ENCODE results near the gene KLHL29. TPM values are rescaled to one million over a fixed set of nuclear protein-coding genes. Genes with fewer than 3 reads are reported as not detected.

Gene KLHL29
- total RNA-seq, 1 experiment from 2014 or later = 2.6 TPM

DNA sequence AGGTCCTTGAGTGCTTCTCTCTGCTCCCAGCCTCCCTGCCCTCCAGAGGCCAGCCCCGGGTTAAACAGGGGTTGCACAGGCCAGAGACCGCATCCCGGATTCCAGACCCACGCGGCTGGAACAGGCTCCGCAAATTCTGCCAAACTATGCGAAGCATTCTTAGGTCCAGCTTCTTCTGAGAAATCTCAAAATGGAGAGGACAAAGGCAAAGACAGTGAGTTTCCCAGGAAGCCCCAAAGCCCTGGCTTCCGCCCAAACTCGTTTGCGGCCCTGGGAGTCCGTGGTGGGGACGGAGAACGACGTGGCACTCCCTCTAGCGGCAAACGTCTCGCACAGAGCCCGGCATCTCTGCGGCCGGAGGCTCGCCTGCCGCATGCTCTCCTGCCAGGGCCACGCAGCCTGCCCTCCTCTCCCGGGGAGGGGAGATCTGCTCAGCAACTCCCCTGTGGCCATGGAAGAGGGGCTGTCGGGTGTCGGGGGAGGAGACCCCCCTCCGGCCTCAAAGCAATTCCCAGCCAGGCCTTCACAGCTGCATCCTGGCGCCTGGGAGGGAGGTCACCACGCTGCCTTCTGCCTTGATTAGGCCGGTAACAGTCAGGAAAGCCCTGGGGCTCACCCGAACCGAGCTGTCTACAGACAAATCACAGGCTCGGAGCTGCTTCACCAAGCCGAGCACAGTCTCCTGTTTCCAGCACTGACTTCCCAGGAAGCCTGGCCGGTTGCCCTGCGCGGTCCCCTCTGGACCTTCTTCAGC is 33.4 kb upstream of the KLHL29 start:
- Histone ChIP-seq H3K27ac (ENCODE audit: low read length) (no peak overlapping the region), H3K9me2 (replicated peaks; ENCODE audit: low read length) (no peaks in the 10 kb centered on the region), H4K20me1 (ENCODE audit: low read length) (no peaks in the 10 kb centered on the region), H3K4me1 (ENCODE audit: insufficient read depth, low read length) (no peaks in the 10 kb centered on the region), H3K36me3 (ENCODE audit: low read depth, low read length) (no peaks in the 10 kb centered on the region), H3K4me3 (ENCODE audit: low read length) (no peak overlapping the region), H3K79me2 (ENCODE audit: low read length) (no peaks in the 10 kb centered on the region), H3F3A (ENCODE audit: low read length, unreplicated experiment) (no peaks in the 10 kb centered on the region), H3K9me3 (ENCODE audit: low read length) (no peaks in the 10 kb centered on the region), H2AFZ (ENCODE audit: low read length) (peak overlapping the region; percentile 37; the same call in 1 of the 2 replicates), H3K27me3 (ENCODE audit: low read length) (peaks cover 35% of the 10 kb centered on the region), H3K9ac (ENCODE audit: low read length) (no peak overlapping the region), H3K4me2 (ENCODE audit: low read length) (no peak overlapping the region)
- peak; percentile 93 for ATAC-seq
- DNase-seq = peak; percentile 69
- ChIA-PET CTCF (no interaction called here), POLR2A (ENCODE audit: unreplicated experiment) (no interaction called here)
- TF ChIP-seq, protein P1, sequence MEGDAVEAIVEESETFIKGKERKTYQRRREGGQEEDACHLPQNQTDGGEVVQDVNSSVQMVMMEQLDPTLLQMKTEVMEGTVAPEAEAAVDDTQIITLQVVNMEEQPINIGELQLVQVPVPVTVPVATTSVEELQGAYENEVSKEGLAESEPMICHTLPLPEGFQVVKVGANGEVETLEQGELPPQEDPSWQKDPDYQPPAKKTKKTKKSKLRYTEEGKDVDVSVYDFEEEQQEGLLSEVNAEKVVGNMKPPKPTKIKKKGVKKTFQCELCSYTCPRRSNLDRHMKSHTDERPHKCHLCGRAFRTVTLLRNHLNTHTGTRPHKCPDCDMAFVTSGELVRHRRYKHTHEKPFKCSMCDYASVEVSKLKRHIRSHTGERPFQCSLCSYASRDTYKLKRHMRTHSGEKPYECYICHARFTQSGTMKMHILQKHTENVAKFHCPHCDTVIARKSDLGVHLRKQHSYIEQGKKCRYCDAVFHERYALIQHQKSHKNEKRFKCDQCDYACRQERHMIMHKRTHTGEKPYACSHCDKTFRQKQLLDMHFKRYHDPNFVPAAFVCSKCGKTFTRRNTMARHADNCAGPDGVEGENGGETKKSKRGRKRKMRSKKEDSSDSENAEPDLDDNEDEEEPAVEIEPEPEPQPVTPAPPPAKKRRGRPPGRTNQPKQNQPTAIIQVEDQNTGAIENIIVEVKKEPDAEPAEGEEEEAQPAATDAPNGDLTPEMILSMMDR (conservative IDR thresholded peaks at IDR 0.05; ENCODE audit: low read depth, low read length) = peak; percentile 74
- no peak for TF ChIP-seq EZH2phosphoT487 (IDR thresholded peaks at IDR 0.05; ENCODE audit: borderline replicate concordance, low read length)
- intact Hi-C loops (cut with micrococcal nuclease) = no loop called here
- BruUV-seq (replicated peaks) = no TSS peak

DNA sequence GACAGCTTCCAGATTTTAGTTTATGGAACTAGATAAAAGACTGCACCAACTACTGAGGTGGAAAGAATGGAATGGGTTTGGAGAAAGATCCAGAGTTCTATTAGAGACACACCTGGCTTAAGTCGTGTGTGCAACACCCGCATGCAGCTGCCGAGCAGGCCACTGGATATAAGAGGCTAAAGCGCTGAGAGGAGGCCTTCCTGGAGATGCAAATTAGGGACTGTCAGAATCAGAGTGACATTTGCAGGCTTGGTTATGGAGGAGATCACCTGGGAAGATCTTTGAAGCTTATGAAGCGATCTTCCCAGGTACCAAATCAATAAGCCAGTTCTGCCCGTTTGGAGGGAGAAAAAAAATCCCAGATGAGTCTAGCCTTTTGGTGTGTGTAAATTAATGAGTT is 30.4 kb upstream of the KLHL29 start:
- TF ChIP-seq, protein P1 (conservative IDR thresholded peaks at IDR 0.05; ENCODE audit: low read depth, low read length) = no peak
- TF ChIP-seq EZH2 (IDR thresholded peaks at IDR 0.05; ENCODE audit: low read length, unreplicated experiment) (no peak), EZH2phosphoT487 (IDR thresholded peaks at IDR 0.05; ENCODE audit: borderline replicate concordance, low read length) (no peak)
- DNase-seq = no peak
- Histone ChIP-seq H3F3A (ENCODE audit: low read length, unreplicated experiment) (no peaks in the 10 kb centered on the region), H3K27ac (ENCODE audit: low read length) (no peak overlapping the region), H3K4me3 (ENCODE audit: low read length) (no peak overlapping the region), H4K20me1 (ENCODE audit: low read length) (no peaks in the 10 kb centered on the region), H3K4me2 (ENCODE audit: low read length) (no peak overlapping the region), H2AFZ (ENCODE audit: low read length) (no peak overlapping the region), H3K36me3 (ENCODE audit: low read depth, low read length) (no peaks in the 10 kb centered on the region), H3K9ac (ENCODE audit: low read length) (no peak overlapping the region), H3K4me1 (ENCODE audit: insufficient read depth, low read length) (no peaks in the 10 kb centered on the region), H3K27me3 (ENCODE audit: low read length) (peaks cover 24% of the 10 kb centered on the region), H3K79me2 (ENCODE audit: low read length) (no peaks in the 10 kb centered on the region), H3K9me2 (replicated peaks; ENCODE audit: low read length) (no peaks in the 10 kb centered on the region), H3K9me3 (ENCODE audit: low read length) (no peaks in the 10 kb centered on the region)
- no TSS peak for BruUV-seq (replicated peaks)
- intact Hi-C loops (cut with micrococcal nuclease) = no loop called here
- no peak for ATAC-seq
- CTCF ChIA-PET = no interaction called here
- POLR2A ChIA-PET (ENCODE audit: unreplicated experiment) = no interaction called here

DNA sequence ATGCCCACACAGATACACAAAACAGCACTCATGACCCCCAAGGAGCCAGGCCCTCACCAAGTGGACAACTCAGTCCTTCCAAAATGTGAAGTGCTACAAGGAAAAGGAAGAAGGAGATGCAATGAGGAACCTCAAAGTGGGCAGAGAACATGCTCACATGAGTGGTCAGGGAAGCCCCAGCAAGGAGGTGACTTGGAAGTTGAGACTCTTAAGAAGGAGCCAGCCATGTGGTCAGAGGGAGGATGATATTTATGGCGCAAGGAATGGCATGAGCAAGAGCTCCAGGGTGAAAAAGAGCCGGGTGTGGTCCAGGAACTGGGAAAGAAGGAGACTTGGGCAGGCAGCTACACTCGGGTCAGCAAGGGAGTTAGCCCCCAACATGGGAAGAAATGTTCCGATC is 30.0 kb upstream of the KLHL29 start:
- Histone ChIP-seq H2AFZ (ENCODE audit: low read length) (no peak overlapping the region), H3K4me3 (ENCODE audit: low read length) (no peak overlapping the region), H3K4me2 (ENCODE audit: low read length) (no peak overlapping the region), H3K79me2 (ENCODE audit: low read length) (no peaks in the 10 kb centered on the region), H3F3A (ENCODE audit: low read length, unreplicated experiment) (no peaks in the 10 kb centered on the region), H3K9me3 (ENCODE audit: low read length) (no peaks in the 10 kb centered on the region), H3K4me1 (ENCODE audit: insufficient read depth, low read length) (no peaks in the 10 kb centered on the region), H3K27ac (ENCODE audit: low read length) (no peak overlapping the region), H4K20me1 (ENCODE audit: low read length) (no peaks in the 10 kb centered on the region), H3K27me3 (ENCODE audit: low read length) (peaks cover 24% of the 10 kb centered on the region), H3K9ac (ENCODE audit: low read length) (no peak overlapping the region), H3K9me2 (replicated peaks; ENCODE audit: low read length) (no peaks in the 10 kb centered on the region), H3K36me3 (ENCODE audit: low read depth, low read length) (no peaks in the 10 kb centered on the region)
- TF ChIP-seq, protein P1 (conservative IDR thresholded peaks at IDR 0.05; ENCODE audit: low read depth, low read length) = no peak
- TF ChIP-seq EZH2 (IDR thresholded peaks at IDR 0.05; ENCODE audit: low read length, unreplicated experiment) (no peak), EZH2phosphoT487 (IDR thresholded peaks at IDR 0.05; ENCODE audit: borderline replicate concordance, low read length) (no peak)
- ChIA-PET CTCF (no interaction called here), POLR2A (ENCODE audit: unreplicated experiment) (no interaction called here)
- no TSS peak for BruUV-seq (replicated peaks)
- ATAC-seq = no peak
- DNase-seq = no peak
- intact Hi-C loops (cut with micrococcal nuclease) = no loop called here
